ENCODE data around the gene MCEMP1.

The MCEMP1 gene

GRCh38 chr19:7699003-7699402 is 22.1 kb downstream of the MCEMP1 start:
- no peak for DNase-seq

- DNase-seq, result no peak
Observed at GRCh38 chr19:7699417-7700401, 22.8 kb downstream of the MCEMP1 start.

GRCh38 chr19:7701049-7701653 is 24.3 kb downstream of the MCEMP1 start:
- DNase-seq, result no peak

- DNase-seq, result no peak
Observed at GRCh38 chr19:7701654-7702457, 25.0 kb downstream of the MCEMP1 start, which contains the start of gene FCER2. FCER2 (minus strand) TSS chr19:7702131; CDS start chr19:7699760, 2,371 bp downstream.

- no peak for DNase-seq
Observed at GRCh38 chr19:7703332-7703731, 26.4 kb downstream of the MCEMP1 start.

GRCh38 chr19:7704280-7705060 is 27.6 kb downstream of the MCEMP1 start:
- DNase-seq, result no peak

- no peak for DNase-seq
Observed at GRCh38 chr19:7705387-7706187, 28.7 kb downstream of the MCEMP1 start.

- DNase-seq, result no peak
Observed at GRCh38 chr19:7706188-7706954, 29.5 kb downstream of the MCEMP1 start.

GRCh38 chr19:7706955-7707456 is 30.1 kb downstream of the MCEMP1 start:
- no peak for DNase-seq

- no peak for DNase-seq
Observed at GRCh38 chr19:7709932-7710460, 33.1 kb downstream of the MCEMP1 start.

GRCh38 chr19:7710616-7711015 is 33.7 kb downstream of the MCEMP1 start:
- DNase-seq, result no peak

GRCh38 chr19:7715671-7716070 is 38.8 kb downstream of the MCEMP1 start:
- no peak for DNase-seq

- DNase-seq, result no peak
Observed at GRCh38 chr19:7716762-7717161, 39.9 kb downstream of the MCEMP1 start.

GRCh38 chr19:7718668-7719067 is 41.8 kb downstream of the MCEMP1 start:
- DNase-seq, result no peak

GRCh38 chr19:7720351-7720750 is 43.5 kb downstream of the MCEMP1 start:
- DNase-seq, result no peak

GRCh38 chr19:7722231-7722651 is 45.4 kb downstream of the MCEMP1 start:
- no peak for DNase-seq

- DNase-seq, result no peak
Observed at GRCh38 chr19:7725791-7726190, 48.9 kb downstream of the MCEMP1 start.

- DNase-seq, result no peak
Observed at GRCh38 chr19:7729211-7729610, 52.3 kb downstream of the MCEMP1 start.

Measured in NCI-H526 treated with DMSO at 0.1 percent for 48 hours (cell line).